ENCODE data around the gene GYG1. TPM values are rescaled to one million over a fixed set of nuclear protein-coding genes. Genes with fewer than 3 reads are reported as not detected.

GYG1 gene
- polyA plus RNA-seq, 2 of the 4 experiments (the other 2 are of a cell fraction): 39.6 to 59.8 TPM

GRCh38 chr3:149019580-149019979, 28.2 kb downstream of the GYG1 start:
- FAIRE-seq: no peak
- POLR2A ChIA-PET: no interaction called here
- ATAC-seq: no peak; a peak in 1 of 6 replicates

DNA sequence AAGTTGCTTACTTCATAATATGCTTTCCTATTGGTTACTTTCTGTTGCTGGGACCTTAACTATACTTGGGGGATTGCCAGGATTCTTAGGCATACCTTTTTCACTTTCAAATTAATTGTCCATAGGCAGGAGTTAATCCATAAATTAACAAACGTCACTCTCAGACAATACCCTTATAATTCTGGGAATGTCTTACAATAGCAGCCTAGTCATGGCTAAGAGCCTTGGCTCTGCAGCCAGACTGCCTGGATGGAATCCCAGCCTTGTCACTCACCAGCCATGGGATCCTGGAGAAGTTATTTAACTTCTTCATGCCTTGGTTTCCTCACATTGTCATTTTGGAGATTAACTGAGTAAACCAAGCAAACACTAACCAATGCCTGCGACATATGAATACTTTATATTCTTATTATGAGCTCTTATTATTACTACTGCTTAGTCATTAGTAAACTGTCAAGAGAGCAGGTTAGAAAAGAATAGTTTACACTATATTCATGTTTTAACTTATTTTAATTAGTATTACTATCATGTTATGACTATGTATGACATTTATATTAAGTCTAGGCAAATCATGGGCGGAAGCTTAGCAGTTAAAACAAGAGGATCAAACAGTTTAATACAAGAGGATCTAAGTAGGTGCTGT, 29.0 kb downstream of the GYG1 start:
- H3K4me2 ChIP-seq: no peak overlapping the region

More at GRCh38 chr3:149019580-149019979, 28.2 kb downstream of the GYG1 start:
- 88% methylated on average over 4 of the region's 4 CpGs for WGBS (ENCODE audit: missing lambda C conversion rate)
- DNase-seq (ENCODE audit: low read depth in 1 of 2, low spot score in 1 of 2): no peak
- Histone ChIP-seq H3K4me1 (no peaks in the 10 kb centered on the region), H3K27ac (no peak overlapping the region), H3K9me3 (peaks cover 2% of the 10 kb centered on the region), H3K4me2 (no peak overlapping the region), H3K4me3 (no peak overlapping the region)
- TF ChIP-seq JUN (IDR thresholded peaks at IDR 0.05) (no peak), RNF2 (IDR thresholded peaks at IDR 0.05; ENCODE audit: borderline replicate concordance, low read depth) (no peak), RARB (CRISPR knock-in tag; IDR thresholded peaks at IDR 0.05) (no peak), BHLHE40 (IDR thresholded peaks at IDR 0.05; ENCODE audit: low read depth, low read length) (no peak), MAZ (IDR thresholded peaks at IDR 0.05; ENCODE audit: borderline replicate concordance, low read depth, low read length) (no peak), RCOR1 (IDR thresholded peaks at IDR 0.05; ENCODE audit: low read depth, low read length) (no peak), PHF8 (IDR thresholded peaks at IDR 0.05; ENCODE audit: borderline replicate concordance, low read depth) (no peak), TP53 (CRISPR knock-in tag; IDR thresholded peaks at IDR 0.05) (no peak), HDAC2 (IDR thresholded peaks at IDR 0.05) (no peak), NR3C1 (IDR thresholded peaks at IDR 0.05) (no peak)
- CTCF ChIA-PET: interaction anchor here (1.6 kb wide), 1 partner anchor 64 kb away, joined by 6 read pairs; no protein-coding TSS in a partner anchor

More for the DNA sequence above, 29.0 kb downstream of the GYG1 start:
- ChIA-PET CTCF (interaction anchor here (1.6 kb wide), 1 partner anchor 65 kb away, joined by 6 read pairs; no protein-coding TSS in a partner anchor), POLR2A (no interaction called here)
- Histone ChIP-seq H3K4me1 (no peaks in the 10 kb centered on the region), H3K9me3 (peaks cover 10% of the 10 kb centered on the region), H3K27ac (no peak overlapping the region), H3K4me3 (no peak overlapping the region)
- ATAC-seq: no peak
- FAIRE-seq: no peak
- no peak for TF ChIP-seq ZC3H11A (IDR thresholded peaks at IDR 0.05)
- TF ChIP-seq, protein P1, sequence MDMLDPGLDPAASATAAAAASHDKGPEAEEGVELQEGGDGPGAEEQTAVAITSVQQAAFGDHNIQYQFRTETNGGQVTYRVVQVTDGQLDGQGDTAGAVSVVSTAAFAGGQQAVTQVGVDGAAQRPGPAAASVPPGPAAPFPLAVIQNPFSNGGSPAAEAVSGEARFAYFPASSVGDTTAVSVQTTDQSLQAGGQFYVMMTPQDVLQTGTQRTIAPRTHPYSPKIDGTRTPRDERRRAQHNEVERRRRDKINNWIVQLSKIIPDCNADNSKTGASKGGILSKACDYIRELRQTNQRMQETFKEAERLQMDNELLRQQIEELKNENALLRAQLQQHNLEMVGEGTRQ (IDR thresholded peaks at IDR 0.05): no peak
- TF ChIP-seq FOSB (CRISPR knock-in tag; IDR thresholded peaks at IDR 0.05): no peak
- TF ChIP-seq HOXA7 (CRISPR knock-in tag; IDR thresholded peaks at IDR 0.05): no peak
- TF ChIP-seq NPAS2 (CRISPR knock-in tag; IDR thresholded peaks at IDR 0.05; ENCODE audit: borderline replicate concordance): no peak
- no peak for TF ChIP-seq ZFP36 (IDR thresholded peaks at IDR 0.05; ENCODE audit: borderline replicate concordance, partially characterized antibody)
- TF ChIP-seq CEBPB (IDR thresholded peaks at IDR 0.05): no peak
- TF ChIP-seq BCL3 (IDR thresholded peaks at IDR 0.05): no peak
- no peak for TF ChIP-seq BHLHE40 (IDR thresholded peaks at IDR 0.05; ENCODE audit: low read depth, low read length)
- TF ChIP-seq TFCP2L1 (CRISPR knock-in tag; IDR thresholded peaks at IDR 0.05): no peak
- TF ChIP-seq CHD2 (IDR thresholded peaks at IDR 0.05; ENCODE audit: low read length, partially characterized antibody): no peak
- no peak for TF ChIP-seq CTCF (IDR thresholded peaks at IDR 0.05)
- TF ChIP-seq MAFK (IDR thresholded peaks at IDR 0.05; ENCODE audit: partially characterized antibody): no peak
- no peak for TF ChIP-seq RNF2 (IDR thresholded peaks at IDR 0.05; ENCODE audit: borderline replicate concordance, low read depth)
- no peak for TF ChIP-seq MAZ (IDR thresholded peaks at IDR 0.05; ENCODE audit: borderline replicate concordance, low read depth, low read length)
- no peak for DNase-seq (ENCODE audit: low read depth in 1 of 2, low spot score in 1 of 2)
- 91% methylated on average over 3 of the region's 3 CpGs for WGBS (ENCODE audit: missing lambda C conversion rate)
